Measurements from ENCODE around the gene MORN4.

GRCh38 chr10:97578171-97578844, 55.0 kb downstream of the MORN4 start:
- TF ChIP-seq POLR2A (IDR thresholded peaks at IDR 0.05; ENCODE audit: low read depth, low read length), result no peak
- TF ChIP-seq SPI1 (IDR thresholded peaks at IDR 0.05; ENCODE audit: low read depth, low read length), result no peak
- TF ChIP-seq POU2F2 (IDR thresholded peaks at IDR 0.05; ENCODE audit: low read depth, low read length), result no peak
- no peak for TF ChIP-seq POLR2AphosphoS5 (IDR thresholded peaks at IDR 0.05; ENCODE audit: low read depth, low read length)
